CD4-positive, alpha-beta T cell (primary cell): ENCODE measurements around the gene TNRC6A. TPM values are rescaled to one million over a fixed set of nuclear protein-coding genes. Genes with fewer than 3 reads are reported as not detected.

Source experiments
- ATAC-seq: fragments of 200-7000 bp; cut with Tn5 transposase; one replicate; pipeline ENCODE4 v1.10.0; 2022; ENCODE audit warnings: mild to moderate bottlenecking; ENCODE audit not compliant: poor library complexity
- CTCF ChIA-PET: fragments of 350-600 bp; sonication (Branson Sonifier 250); formaldehyde crosslinking; loops from one replicate; lab custom pipeline; 2021; ENCODE audit warnings: antibody characterized with exemption, inconsistent platforms; lab: Charles Lee
- POLR2A ChIA-PET: fragments of 350-600 bp; sonication (Branson Sonifier 250); formaldehyde crosslinking; loops from one replicate; lab custom pipeline; 2021; ENCODE audit warnings: antibody characterized with exemption, inconsistent platforms; lab: Charles Lee
- DNase-seq, 14 experiments: peaks; one replicate each; pipeline ENCODE4 v3.0.0-alpha.2; 2013 to 2020; ENCODE audit warnings: mixed read lengths in 2 of 14
- H3K27ac ChIP-seq, 2 donors: one replicate each; pipeline versions ENCODE4 v1.5.1 to v1.7.0; 2013; ENCODE audit warnings: low read length in 2 of 2, low read depth in 1 of 2, mild to moderate bottlenecking in 1 of 2
- H3K27me3 ChIP-seq, 2 experiments: 1 replicate in 1 of 2; 2 replicates in 1 of 2; pipeline versions ENCODE4 v1.6.1 to v1.7.0; 2013; ENCODE audit warnings: low read length in 2 of 2, control low read depth in 1 of 2, mild to moderate bottlenecking in 1 of 2, moderate library complexity in 1 of 2; ENCODE audit not compliant: insufficient read depth in 2 of 2, control insufficient read depth in 1 of 2
- H3K36me3 ChIP-seq: one replicate; pipeline ENCODE4 v1.6.1; 2013; ENCODE audit warnings: low read length, control low read depth; ENCODE audit not compliant: insufficient read depth
- H3K4me1 ChIP-seq: one replicate; pipeline ENCODE4 v1.6.1; 2013; ENCODE audit warnings: low read length, control low read depth; ENCODE audit not compliant: insufficient read depth
- H3K4me3 ChIP-seq: one replicate; pipeline ENCODE4 v1.5.1; 2013; ENCODE audit warnings: mild to moderate bottlenecking, low read length, moderate library complexity
- H3K9me3 ChIP-seq, 2 experiments: 1 replicate in 1 of 2; 2 replicates in 1 of 2; pipeline versions ENCODE4 v1.6.1 to v1.7.0; 2013; ENCODE audit warnings: low read length in 2 of 2, mild to moderate bottlenecking in 2 of 2, control low read depth in 1 of 2, moderate library complexity in 1 of 2; ENCODE audit not compliant: control insufficient read depth in 1 of 2, insufficient read depth in 1 of 2
- H3K27ac Mint-ChIP-seq: one replicate; pipeline ENCODE4 v1.8.0; 2020; ENCODE audit warnings: mixed read lengths
- H3K27me3 Mint-ChIP-seq: one replicate; pipeline ENCODE4 v1.8.0; 2021; ENCODE audit warnings: mixed read lengths
- H3K36me3 Mint-ChIP-seq: one replicate; pipeline ENCODE4 v1.8.0; 2021; ENCODE audit warnings: low read depth, mixed read lengths
- H3K4me1 Mint-ChIP-seq: one replicate; pipeline ENCODE4 v1.8.0; 2021; ENCODE audit warnings: low read depth, mixed read lengths
- H3K4me3 Mint-ChIP-seq: one replicate; pipeline ENCODE4 v1.8.0; 2020; ENCODE audit warnings: mild to moderate bottlenecking, mixed read lengths
- H3K9me3 Mint-ChIP-seq: one replicate; pipeline ENCODE4 v1.8.0; 2020; ENCODE audit warnings: mixed read lengths
- CTCF ChIP-seq: fragments of 200-600 bp; IDR thresholded peaks from one replicate; pipeline ENCODE4 v1.8.0; 2022; ENCODE audit warnings: antibody characterized with exemption, mild to moderate bottlenecking
- intact Hi-C, 2 experiments: fragments of 100-400 bp; cut with DNase I in 1 of 2; cut with micrococcal nuclease in 1 of 2; formaldehyde crosslinking; loops; one replicate each; pipeline versions ENCODE4 v1.15.1 to v1.9.0; 2023 to 2025; cut with DNase I, micrococcal nuclease
- total RNA-seq, 174 experiments: library from RNA in 2 of 174; stranded (reverse) in 2 of 174; gene quantifications; one replicate each; pipeline ENCODE4 v1.2.3 and lab custom pipeline; 2021 to 2026

TNRC6A gene
- total RNA-seq, 2 experiments from 2014 or later, result 70.4 to 74.6 TPM

- intact Hi-C loops, result no loop called here
- DNase-seq (no peak), ATAC-seq (no peak)
- H3K4me1 ChIP-seq, result no peaks in the 10 kb centered on the region
- no peak overlapping the region for H3K27ac ChIP-seq
- Mint-ChIP-seq H3K9me3 (no peaks in the 10 kb centered on the region), H3K27me3 (peaks cover 8% of the 10 kb centered on the region), H3K4me1 (no peaks in the 10 kb centered on the region), H3K36me3 (no peaks in the 10 kb centered on the region), H3K4me3 (no peak overlapping the region), H3K27ac (no peak overlapping the region)
- peaks cover 0 to 3% of the 10 kb centered on the region in 2 experiments for H3K27me3 ChIP-seq
- no peak for TF ChIP-seq CTCF
- H3K36me3 ChIP-seq, result no peaks in the 10 kb centered on the region
- H3K4me3 ChIP-seq, result no peak overlapping the region
- no peaks in the 10 kb centered on the region for H3K9me3 ChIP-seq
- ChIA-PET CTCF (no interaction called here), POLR2A (no interaction called here)
These were observed 41.1 kb upstream of the TNRC6A start for GRCh38 chr16:24688359-24688758.

GRCh38 chr16:24689128-24689527, 40.3 kb upstream of the TNRC6A start:
- DNase-seq (peak in 1 of 14 experiments; percentile 13), ATAC-seq (no peak)
- no peak for TF ChIP-seq CTCF
- Histone ChIP-seq H3K36me3 (no peaks in the 10 kb centered on the region), H3K27ac (no peak overlapping the region), H3K27me3 (peaks cover 0 to 3% of the 10 kb centered on the region in 2 experiments), H3K4me3 (no peak overlapping the region), H3K9me3 (no peaks in the 10 kb centered on the region), H3K4me1 (no peaks in the 10 kb centered on the region)
- ChIA-PET CTCF (interaction anchor here (0.5 kb wide), 1 partner anchor 167 kb away, joined by 3 read pairs; no protein-coding TSS in a partner anchor), POLR2A (interaction anchor here (1.3 kb wide), 1 partner anchor 39 kb away, joined by 3 read pairs; no protein-coding TSS in a partner anchor)
- no peaks in the 10 kb centered on the region for H3K4me1 Mint-ChIP-seq
- H3K27me3 Mint-ChIP-seq, result peaks cover 8% of the 10 kb centered on the region
- no peak overlapping the region for H3K27ac Mint-ChIP-seq
- intact Hi-C loops, result no loop called here
- no peaks in the 10 kb centered on the region for H3K9me3 Mint-ChIP-seq
- no peaks in the 10 kb centered on the region for H3K36me3 Mint-ChIP-seq
- no peak overlapping the region for H3K4me3 Mint-ChIP-seq

- Mint-ChIP-seq H3K36me3 (no peaks in the 10 kb centered on the region), H3K4me1 (no peaks in the 10 kb centered on the region), H3K9me3 (no peaks in the 10 kb centered on the region), H3K27me3 (peaks cover 8% of the 10 kb centered on the region), H3K4me3 (no peak overlapping the region), H3K27ac (no peak overlapping the region)
- Histone ChIP-seq H3K9me3 (no peaks in the 10 kb centered on the region), H3K4me3 (no peak overlapping the region), H3K27me3 (peaks cover 0 to 3% of the 10 kb centered on the region in 2 experiments), H3K27ac (no peak overlapping the region), H3K36me3 (no peaks in the 10 kb centered on the region), H3K4me1 (no peaks in the 10 kb centered on the region)
- no peak for ATAC-seq
- TF ChIP-seq CTCF, result no peak
- ChIA-PET POLR2A (no interaction called here), CTCF (no interaction called here)
- intact Hi-C loops, result no loop called here
- DNase-seq, result no peak
These were observed 36.6 kb upstream of the TNRC6A start for GRCh38 chr16:24692854-24693253.
